ENCODE data around the gene PDZD7. TPM values are rescaled to one million over a fixed set of nuclear protein-coding genes. Genes with fewer than 3 reads are reported as not detected.

PDZD7 gene
- total and polyA plus RNA-seq, 9 of the 15 experiments (the other 6 are each of a cell fraction or from before 2014, with no cell fraction given) = 0.04 to 0.24 (median 0.08) TPM; not detected in 3

GRCh38 chr10:100997360-100998182 is 33.4 kb downstream of the PDZD7 start (continued):
- TF ChIP-seq MYNN (IDR thresholded peaks at IDR 0.05) (no peak), MYNN (CRISPR knock-in tag; IDR thresholded peaks at IDR 0.05) (no peak), SUPT5H (IDR thresholded peaks at IDR 0.05) (no peak), SNIP1 (IDR thresholded peaks at IDR 0.05; ENCODE audit: low read depth) (no peak), TGIF2 (CRISPR knock-in tag; IDR thresholded peaks at IDR 0.05) (no peak), THAP7 (CRISPR knock-in tag; IDR thresholded peaks at IDR 0.05) (no peak), PRDM10 (IDR thresholded peaks at IDR 0.05; ENCODE audit: partially characterized antibody) (peak; percentile 26), RBM39 (optimal IDR thresholded peaks at IDR 0.05; ENCODE audit: low read depth, low read length) (no peak), WHSC1 (IDR thresholded peaks at IDR 0.05; ENCODE audit: low read length) (no peak), HNRNPLL (IDR thresholded peaks at IDR 0.05; ENCODE audit: low read depth, low read length, poor library complexity, severe bottlenecking) (no peak), MTA1 (IDR thresholded peaks at IDR 0.05; ENCODE audit: borderline replicate concordance) (no peak), KLF6 (CRISPR knock-in tag; IDR thresholded peaks at IDR 0.05; ENCODE audit: borderline replicate concordance) (no peak), TCF7L2 (IDR thresholded peaks at IDR 0.05; ENCODE audit: low read depth, low read length) (no peak), TOE1 (IDR thresholded peaks at IDR 0.05; ENCODE audit: borderline replicate concordance) (0 out of 2 replicates have a peak, but pooled peaks have one; percentile 34), TOE1 (CRISPR knock-in tag; IDR thresholded peaks at IDR 0.05; ENCODE audit: borderline replicate concordance, low read depth) (no peak), ZNF282 (CRISPR knock-in tag; IDR thresholded peaks at IDR 0.05) (no peak), JUNB (CRISPR knock-in tag; conservative IDR thresholded peaks at IDR 0.05) (no peak), BDP1 (IDR thresholded peaks at IDR 0.05; ENCODE audit: insufficient read depth, insufficient read length) (no peak), MCM2 (IDR thresholded peaks at IDR 0.05; ENCODE audit: low read depth) (no peak), SREBF1 (IDR thresholded peaks at IDR 0.05; ENCODE audit: borderline replicate concordance, low read depth, low read length) (no peak)
